Lower leg skin (tissue), 3 donors: Measurements from ENCODE around the gene JAK2.

ENCODE experiments used
- POLR2A ChIP-seq, 2 donors: fragments of 450-650 bp; IDR thresholded peaks; one replicate each; pipeline ENCODE4 v1.6.1; 2016 to 2017; ENCODE audit warnings: antibody characterized with exemption in 2 of 2, mild to moderate bottlenecking in 1 of 2, moderate library complexity in 1 of 2
- TF ChIP-seq, protein P1 (sequence below), 3 donors: fragments of 450-650 bp; IDR thresholded peaks; one replicate each; pipeline ENCODE4 v1.5.1; 2016; ENCODE audit warnings: antibody characterized with exemption in 3 of 3, mild to moderate bottlenecking in 3 of 3, moderate library complexity in 2 of 3

DNA sequence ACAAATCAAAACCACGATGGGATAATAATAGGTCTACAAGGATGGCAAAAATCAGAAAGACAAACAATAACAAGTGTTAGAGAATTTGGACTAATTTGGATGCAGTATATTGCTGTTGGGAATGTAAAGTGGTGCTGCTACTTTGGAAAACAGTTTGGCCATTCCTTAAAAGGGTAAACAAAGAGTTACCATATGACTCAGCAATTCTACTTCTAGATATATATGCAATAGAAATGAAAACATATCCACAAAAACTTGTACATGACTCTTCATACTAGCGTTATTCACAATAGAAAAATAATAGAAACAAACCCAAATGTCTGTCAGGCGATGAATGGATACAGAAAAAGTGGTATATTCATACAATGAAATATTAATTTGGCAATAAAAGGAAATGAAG, 58.3 kb downstream of the JAK2 start:
- TF ChIP-seq, protein P1, sequence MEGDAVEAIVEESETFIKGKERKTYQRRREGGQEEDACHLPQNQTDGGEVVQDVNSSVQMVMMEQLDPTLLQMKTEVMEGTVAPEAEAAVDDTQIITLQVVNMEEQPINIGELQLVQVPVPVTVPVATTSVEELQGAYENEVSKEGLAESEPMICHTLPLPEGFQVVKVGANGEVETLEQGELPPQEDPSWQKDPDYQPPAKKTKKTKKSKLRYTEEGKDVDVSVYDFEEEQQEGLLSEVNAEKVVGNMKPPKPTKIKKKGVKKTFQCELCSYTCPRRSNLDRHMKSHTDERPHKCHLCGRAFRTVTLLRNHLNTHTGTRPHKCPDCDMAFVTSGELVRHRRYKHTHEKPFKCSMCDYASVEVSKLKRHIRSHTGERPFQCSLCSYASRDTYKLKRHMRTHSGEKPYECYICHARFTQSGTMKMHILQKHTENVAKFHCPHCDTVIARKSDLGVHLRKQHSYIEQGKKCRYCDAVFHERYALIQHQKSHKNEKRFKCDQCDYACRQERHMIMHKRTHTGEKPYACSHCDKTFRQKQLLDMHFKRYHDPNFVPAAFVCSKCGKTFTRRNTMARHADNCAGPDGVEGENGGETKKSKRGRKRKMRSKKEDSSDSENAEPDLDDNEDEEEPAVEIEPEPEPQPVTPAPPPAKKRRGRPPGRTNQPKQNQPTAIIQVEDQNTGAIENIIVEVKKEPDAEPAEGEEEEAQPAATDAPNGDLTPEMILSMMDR (IDR thresholded peaks at IDR 0.05): no peak
- TF ChIP-seq POLR2A (IDR thresholded peaks at IDR 0.05): no peak
